Suprapubic skin (tissue), 4 donors: ENCODE data around the gene KMT2B.

ENCODE experiments used
- EP300 ChIP-seq: sonication (generic); formaldehyde crosslinking; IDR thresholded peaks from one replicate; pipeline ENCODE4 v1.6.1; 2017; ENCODE audit warnings: antibody characterized with exemption
- POLR2A ChIP-seq, 2 donors: fragments of 450-650 bp; IDR thresholded peaks; one replicate each; pipeline ENCODE4 v1.6.1; 2017; ENCODE audit warnings: antibody characterized with exemption in 2 of 2, mild to moderate bottlenecking in 2 of 2, moderate library complexity in 2 of 2
- POLR2AphosphoS5 ChIP-seq, 3 donors: sonication (generic); formaldehyde crosslinking; IDR thresholded peaks; one replicate each; pipeline ENCODE4 v1.6.1; 2017; ENCODE audit warnings: antibody characterized with exemption in 3 of 3
- TF ChIP-seq, protein P1 (sequence below), 2 donors: fragments of 200-600 bp in 1 of 2; fragments of 450-650 bp in 1 of 2; sonication (generic) in 1 of 2; IDR thresholded peaks; one replicate each; pipeline ENCODE4 v1.5.1; 2016 to 2019; ENCODE audit warnings: antibody characterized with exemption in 2 of 2, mild to moderate bottlenecking in 1 of 2, moderate library complexity in 1 of 2

DNA sequence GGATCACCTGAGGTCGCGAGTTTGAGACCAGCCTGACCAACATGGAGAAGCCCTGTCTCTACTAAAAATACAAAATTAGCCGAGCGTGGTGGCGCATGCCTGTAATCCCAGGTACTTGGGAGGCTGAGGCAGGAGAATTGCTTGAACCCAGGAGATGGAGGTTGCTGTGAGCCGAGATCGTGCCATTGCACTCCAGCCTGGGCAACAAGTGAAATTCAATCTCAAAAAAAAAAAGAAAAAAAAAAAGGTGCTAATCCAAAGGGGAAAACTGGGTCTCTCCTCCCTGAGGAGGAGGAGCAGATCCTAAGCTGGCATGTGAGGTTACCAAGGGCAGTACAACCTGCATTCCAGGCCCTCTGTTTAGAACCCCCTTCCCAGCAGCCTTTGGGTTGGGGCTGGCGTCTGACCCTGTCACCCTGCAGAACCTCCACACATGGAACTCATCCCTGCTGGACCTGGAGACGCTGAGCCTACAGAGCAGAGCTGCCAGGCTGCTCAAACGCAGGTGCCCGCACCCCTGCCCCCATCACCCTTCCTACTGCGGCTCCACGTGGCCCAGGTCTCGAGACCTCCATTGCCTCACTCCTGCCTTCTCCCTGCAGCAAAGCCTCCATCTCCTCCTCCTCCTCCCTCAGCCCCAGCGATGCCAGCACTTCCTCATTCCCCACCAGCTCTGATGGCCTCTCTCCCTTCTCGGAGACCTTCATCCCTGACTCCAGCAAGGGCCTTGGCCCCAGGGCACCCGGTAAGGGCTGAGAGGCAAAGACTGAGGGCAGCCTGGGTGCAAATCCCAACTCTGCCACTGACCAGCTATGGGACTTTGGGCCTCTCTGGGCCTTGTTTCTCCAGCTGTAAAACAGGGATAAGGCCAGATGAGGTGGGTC lies 46.9 kb downstream of the KMT2B start:
- TF ChIP-seq, protein P1, sequence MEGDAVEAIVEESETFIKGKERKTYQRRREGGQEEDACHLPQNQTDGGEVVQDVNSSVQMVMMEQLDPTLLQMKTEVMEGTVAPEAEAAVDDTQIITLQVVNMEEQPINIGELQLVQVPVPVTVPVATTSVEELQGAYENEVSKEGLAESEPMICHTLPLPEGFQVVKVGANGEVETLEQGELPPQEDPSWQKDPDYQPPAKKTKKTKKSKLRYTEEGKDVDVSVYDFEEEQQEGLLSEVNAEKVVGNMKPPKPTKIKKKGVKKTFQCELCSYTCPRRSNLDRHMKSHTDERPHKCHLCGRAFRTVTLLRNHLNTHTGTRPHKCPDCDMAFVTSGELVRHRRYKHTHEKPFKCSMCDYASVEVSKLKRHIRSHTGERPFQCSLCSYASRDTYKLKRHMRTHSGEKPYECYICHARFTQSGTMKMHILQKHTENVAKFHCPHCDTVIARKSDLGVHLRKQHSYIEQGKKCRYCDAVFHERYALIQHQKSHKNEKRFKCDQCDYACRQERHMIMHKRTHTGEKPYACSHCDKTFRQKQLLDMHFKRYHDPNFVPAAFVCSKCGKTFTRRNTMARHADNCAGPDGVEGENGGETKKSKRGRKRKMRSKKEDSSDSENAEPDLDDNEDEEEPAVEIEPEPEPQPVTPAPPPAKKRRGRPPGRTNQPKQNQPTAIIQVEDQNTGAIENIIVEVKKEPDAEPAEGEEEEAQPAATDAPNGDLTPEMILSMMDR (IDR thresholded peaks at IDR 0.05): no peak
- no peak for TF ChIP-seq POLR2A (IDR thresholded peaks at IDR 0.05)
- no peak for TF ChIP-seq POLR2AphosphoS5 (IDR thresholded peaks at IDR 0.05)
- TF ChIP-seq EP300: no peak
